Colon (tissue), 2 donors: ENCODE measurements around the gene TMEM259.

ENCODE experiments used
- FAIRE-seq: peaks from 2 replicates; lab custom pipeline; 2012; peaks lifted over from hg19 to GRCh38; lab: Jason Lieb, UNC
- donor health status: control.
- donor health status: control.

Gene TMEM259

DNA sequence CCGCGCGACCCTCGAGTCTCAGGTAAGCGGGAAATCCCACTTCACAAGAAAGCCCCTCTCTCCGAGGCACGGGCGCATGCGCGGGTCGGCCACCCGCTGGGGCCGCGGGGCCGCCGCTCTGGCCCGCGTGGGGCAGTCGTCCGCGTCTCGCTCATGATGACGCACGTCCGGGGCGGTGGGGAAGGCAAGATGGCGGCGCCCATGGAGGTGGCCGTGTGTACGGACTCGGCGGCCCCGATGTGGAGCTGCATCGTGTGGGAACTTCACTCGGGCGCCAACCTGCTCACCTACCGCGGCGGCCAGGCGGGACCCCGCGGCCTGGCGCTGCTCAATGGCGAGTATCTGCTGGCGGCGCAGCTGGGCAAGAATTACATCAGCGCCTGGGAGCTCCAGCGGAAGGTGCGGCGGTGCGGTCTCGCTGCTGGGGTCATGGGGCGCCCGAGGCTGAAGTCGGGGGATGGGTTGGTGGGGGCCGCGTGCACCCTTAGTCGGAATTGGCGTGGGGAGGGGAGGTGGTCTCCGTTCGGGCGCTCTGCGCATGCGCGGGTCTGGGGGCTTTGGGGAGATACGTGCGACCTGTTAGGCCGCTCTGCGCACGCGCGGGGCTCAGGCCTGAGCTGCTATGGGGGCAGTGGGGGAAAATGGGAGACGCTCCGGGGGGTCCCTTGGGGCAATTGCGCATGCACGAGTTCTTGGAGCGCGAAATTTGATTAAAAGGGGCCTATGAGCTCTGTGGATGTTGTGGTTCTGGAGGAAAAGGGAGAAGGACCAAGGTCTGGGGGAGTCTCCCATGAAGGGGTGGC lies 36.6 kb downstream of the TMEM259 start, which contains the start of gene WDR18:
TSS of gene WDR18 (plus strand) at position 181 of the 803 bp plus-strand sequence. CDS start at position 190, 9 bp downstream.
- FAIRE-seq = no peak

DNA sequence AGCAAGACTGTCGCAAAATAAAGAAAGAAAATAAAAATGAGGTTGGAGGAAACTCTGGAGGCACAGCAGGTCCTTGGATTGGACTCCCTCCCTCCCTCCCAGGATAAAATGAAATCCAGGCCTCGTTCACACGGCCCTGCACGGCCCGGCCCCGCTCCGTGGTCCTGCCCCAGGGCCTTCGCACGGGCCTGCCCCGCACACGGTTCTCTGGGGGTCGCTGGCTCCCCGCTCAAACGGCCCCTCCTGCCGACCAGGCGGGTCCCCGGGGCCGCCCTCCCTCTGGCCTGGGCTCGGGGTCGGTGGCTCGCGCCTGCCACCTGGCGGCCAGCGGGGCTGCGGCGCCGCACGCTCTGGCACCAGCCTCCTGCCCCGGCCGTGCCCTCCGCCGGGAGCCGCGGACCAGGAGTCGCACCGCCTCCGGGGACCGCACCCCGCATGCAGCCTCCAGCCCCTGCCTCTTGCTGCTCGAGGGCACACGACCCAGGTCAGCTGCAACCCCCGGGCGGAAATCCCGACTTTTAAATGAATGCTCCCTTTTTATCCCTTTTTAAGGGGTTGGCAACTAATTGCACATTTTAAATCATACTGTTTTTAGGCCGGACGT lies 38.3 kb downstream of the TMEM259 start:
- FAIRE-seq = no peak

DNA sequence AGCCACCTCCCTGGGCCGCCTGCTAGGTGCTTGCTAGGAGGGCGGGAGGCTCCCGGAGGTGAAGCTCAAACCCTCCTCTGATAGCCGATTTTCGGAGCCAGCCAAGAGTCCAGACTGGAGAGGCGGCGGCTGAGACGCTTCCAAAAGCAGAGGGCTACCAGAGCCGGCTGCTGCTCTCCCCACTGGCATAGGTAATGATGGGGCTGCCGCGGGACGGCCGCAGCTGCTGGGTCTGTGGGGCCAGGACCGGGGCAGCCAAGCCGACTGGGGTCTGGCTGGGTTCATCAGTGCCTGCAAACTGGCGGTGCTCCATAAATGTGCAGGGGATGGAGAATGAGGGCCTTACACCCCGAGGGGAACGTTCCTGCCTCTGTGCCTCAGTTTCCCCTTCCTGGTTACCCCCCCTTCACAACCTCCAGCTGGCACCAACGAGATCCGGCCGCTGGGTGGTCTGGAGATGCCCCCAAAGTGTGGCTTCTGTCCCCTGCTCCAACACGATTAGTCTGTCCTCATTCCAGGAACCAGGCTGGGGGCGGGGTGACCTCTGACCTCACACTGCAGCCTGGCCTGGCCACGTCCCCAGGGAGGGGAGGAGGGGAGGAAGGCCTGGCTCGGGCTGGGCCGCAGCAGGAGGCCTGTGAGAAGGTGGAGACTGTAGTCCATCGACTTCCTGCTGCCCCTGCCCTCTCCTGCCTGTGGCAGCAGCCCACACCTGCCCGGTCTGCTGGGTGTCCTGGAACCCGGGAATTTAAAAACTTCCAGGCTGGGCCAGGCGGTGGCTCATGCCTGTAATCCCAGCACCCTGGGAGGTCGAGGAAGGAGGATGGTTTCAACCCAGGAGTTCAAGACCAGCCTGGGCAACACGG lies 40.6 kb downstream of the TMEM259 start:
- no peak for FAIRE-seq

DNA sequence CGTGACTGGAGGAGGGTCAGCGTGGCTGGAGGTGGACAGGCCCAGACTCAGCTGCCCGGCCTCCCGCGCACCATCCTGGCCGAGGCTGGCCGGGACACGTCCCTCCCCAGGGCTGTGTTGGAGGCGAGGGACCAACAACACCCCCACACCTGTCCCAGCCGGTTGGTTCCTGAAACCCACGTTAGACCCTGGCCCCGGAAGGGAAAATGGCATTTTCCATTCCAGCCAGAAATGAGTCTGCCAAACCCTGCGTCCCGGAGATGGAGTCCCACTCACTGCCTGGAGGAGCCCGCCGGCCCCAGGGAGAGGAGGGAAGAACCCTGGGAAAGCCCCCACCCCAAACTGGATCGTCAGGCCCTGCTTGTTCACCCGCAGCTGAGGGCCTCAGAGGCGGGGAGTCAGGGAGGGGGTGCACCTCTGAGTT lies 41.6 kb downstream of the TMEM259 start:
- FAIRE-seq = no peak

DNA sequence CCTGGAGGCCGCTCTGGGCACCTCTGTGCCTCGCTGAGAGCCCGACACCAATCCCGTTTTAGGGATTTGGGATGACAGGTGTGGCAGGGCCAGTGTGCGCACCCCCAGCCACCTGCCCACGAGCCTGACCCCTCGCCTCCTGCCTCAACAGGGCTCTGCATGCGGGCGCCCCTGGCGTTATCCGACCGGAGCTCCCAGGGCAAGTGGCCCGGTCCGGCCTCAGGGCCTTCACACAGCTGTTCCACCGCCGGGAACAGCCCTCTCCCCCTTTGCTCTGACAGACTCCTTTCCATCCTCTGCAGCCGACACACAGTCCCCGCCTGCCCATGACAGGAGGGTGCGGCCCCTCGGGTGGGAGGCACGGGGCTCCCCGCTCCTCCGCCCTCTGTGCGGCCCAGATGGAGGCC lies 43.9 kb downstream of the TMEM259 start:
- FAIRE-seq = no peak

DNA sequence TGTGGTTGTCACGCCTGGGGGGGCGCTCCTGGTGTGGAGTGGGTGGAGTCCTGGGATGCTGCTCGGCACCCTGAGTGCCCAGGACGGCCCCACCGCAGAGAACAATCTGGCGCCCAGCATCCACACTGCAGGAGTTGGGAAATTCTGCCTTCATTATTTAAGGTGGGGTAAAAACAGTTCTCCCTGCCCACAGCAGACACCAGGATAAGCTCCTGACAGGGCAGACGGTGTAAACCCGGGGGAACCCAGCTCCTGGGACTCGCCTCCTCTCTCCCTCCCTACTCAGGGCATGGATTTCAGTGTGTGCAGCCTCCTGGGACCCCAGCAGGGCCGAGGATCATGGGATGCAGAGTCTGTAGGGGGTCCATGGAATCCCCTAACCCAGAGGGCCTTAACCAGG lies 44.4 kb downstream of the TMEM259 start:
- no peak for FAIRE-seq

DNA sequence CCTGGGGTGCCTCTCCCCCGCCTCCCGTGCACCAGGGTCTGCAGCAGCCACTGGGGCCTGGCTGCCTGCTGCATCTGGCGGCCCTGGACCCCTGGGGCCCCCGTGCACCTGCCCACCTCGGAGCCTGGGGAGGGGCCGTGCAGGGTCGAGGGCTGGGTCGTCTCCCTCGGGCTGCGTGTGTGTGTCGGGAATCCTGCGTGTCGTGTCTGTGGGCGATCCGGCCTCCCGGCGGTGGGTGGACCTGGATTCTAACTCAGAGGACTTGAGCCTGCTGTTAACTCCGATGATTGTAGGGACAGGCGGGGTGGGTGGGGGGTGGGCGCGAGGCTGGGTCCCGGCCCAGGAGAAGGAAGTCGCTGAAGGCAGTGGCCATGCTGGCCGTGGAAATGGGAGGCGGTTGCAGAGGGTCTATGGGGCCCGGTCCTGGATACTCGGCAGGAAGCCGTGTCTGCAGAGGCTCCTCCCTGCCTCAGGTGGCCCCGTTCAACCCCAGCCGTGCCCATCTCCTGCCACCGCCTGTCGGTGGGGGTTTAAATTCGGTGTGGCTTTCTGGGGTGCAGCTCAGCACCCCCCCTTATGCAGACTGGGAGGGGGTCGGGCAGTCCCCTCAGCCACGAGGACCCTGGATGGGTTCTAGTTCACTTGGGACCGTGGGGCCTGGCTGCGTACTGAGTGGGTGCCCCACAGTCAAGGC lies 46.2 kb downstream of the TMEM259 start:
- FAIRE-seq = no peak

DNA sequence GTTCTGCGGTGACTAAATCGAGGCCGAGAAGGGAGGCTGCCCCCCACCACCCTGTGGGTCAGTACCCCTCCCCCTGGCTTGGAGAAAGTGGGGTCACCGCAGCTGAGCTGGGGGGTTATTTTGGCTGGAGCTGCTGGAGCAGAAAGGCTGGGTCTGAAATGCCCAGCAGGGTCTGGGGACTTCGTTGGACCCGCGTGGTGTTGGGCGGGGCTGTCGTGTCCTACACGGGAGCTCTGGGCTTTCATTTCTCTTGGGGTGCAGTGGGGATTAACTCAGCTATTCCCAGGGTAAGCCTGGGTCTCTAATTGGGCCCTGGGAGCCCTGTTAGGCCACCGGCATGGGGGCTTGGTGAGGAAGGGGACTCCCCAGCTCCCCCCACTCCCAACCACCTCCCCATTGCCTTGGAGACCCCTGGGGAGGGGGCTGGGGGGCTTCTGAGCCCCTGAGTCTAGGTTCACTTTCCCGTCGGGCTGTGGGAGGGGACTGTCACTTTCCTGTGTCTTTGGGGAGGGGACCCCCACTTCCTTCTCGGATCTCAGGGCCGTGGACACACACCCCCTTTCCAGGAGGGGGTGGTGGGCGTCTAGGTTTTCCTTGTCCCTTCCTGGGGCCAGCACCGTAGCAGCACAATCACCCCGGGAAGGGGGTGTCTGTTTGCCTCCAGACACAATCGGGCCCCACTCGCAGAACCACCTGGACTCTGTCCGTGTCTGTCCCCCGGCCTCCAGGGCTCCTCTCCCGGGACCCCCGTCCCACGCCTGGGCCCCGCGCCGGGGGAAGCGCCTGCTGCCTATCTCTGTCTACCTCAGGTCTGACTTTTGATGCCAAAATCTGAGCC lies 47.0 kb downstream of the TMEM259 start:
- no peak for FAIRE-seq

DNA sequence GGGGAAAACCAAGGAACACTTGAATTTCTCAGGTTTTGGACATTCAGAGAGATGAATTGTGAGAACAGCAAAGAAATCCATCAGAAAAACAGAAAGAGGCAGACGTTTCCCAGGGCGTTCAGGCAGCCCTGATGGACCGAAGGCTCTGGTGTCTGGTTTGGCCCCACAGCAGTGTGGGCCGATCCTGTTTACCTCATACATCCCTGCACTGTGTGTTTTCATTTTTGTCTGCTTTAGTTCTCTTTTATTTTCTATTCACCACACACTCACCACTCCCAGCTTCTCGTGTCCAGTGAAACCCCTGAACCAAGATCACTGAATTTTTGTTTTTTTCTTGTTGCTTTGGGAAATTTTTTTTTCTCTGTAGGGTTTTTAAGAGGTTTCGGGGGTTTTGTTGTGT lies 48.6 kb downstream of the TMEM259 start:
- FAIRE-seq = no peak

DNA sequence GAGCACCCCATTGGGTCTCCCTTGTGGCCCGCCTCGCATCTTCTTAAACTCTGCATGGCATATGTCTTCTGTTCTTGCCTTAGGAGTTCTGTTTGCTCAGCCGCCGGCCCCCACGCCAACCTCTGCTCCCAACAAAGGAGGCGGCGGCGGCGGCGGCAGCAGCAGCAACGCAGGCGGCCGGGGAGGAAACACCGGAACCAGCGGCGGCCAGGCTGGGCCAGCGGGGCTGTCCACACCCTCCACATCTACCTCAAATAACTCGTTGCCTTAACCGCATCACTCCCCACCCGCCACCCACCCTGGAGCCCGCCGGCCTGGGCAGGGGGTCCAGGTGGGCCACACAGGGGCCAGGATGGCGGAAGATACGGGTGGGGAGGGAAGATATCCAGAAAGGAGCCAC lies 49.1 kb downstream of the TMEM259 start:
- no peak for FAIRE-seq

DNA sequence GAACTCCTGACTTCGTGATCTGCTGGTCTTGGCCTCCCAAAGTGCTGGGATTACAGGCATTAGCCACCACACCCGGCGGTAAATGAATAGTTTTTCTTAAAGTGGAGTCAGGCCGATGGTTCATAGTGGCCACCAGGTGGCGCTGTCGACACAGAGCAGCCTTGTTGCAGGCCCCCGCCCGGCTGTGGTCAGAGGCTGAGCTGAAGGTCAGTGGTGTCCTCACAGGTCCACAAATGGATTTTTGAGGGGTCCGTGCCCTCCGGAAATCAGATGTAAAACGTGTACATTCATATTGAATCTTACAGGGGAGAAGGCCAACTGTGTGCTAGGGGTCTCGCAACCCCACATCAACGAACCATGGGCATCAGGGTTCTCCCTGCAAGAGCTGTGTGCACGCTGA lies 50.2 kb downstream of the TMEM259 start:
- FAIRE-seq = no peak

DNA sequence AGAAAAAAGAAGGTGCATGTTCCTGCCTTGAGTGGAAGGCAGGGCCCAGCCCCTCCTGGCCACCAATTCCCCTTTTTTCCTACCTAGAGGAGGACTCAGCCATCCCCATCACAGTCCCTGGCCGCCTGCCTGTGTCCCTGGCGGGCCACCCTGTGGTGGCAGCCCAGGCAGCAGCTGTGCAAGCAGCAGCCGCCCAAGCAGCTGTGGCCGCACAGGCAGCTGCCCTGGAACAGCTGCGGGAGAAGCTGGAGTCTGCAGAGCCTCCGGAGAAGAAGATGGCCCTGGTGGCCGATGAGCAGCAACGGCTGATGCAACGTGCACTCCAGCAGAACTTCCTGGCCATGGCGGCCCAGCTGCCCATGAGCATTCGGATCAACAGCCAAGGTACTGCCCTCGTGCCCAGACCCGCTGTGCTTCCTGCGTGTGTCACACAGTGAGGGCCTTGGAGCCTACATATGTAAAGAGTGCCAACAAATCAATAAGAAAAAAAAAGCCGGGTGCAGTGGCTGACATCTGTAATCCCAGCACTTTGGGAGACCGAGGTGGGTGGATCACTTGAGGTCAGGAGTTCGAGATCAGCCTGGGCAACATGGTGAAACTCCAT lies 54.3 kb downstream of the TMEM259 start:
- no peak for FAIRE-seq

DNA sequence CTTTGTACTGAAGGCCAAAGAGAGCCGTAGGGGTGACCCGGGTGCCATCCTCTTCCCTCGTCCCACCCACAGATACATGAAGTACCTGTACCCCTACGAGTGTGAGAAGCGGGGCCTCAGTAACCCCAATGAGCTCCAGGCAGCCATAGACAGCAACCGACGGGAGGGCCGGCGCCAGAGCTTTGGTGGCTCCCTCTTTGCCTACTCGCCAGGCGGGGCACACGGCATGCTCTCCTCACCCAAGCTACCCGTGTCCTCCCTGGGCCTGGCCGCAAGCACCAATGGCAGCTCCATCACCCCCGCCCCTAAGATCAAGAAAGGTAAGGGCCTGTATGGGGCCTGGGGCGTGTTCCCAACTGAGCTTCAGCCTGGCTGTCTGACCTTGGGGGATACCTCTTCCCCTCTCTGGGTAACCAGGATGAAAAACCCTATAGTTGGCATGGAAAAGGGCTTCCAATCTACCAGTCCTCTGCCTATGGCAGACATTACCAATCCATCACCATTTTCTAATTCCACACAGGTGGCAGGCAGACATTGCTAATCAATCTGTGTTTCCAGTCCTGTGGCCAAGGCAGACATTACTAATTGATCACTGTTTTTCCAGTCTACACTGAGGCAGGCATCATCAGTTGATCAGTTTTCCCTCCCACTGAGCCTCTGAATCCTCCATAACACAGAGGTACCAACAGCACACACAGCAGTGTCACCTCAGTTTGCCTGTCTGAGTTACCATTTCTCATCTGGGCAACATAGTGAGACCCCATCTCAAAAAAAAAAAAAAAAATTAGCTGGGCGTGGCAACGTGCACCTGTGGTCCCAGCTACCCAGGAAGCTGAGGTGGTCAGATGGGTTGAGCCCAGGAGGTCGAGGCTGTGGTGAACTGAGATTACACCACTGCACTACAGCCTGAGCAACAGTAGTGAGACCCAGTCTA lies 55.9 kb downstream of the TMEM259 start:
- FAIRE-seq = no peak

DNA sequence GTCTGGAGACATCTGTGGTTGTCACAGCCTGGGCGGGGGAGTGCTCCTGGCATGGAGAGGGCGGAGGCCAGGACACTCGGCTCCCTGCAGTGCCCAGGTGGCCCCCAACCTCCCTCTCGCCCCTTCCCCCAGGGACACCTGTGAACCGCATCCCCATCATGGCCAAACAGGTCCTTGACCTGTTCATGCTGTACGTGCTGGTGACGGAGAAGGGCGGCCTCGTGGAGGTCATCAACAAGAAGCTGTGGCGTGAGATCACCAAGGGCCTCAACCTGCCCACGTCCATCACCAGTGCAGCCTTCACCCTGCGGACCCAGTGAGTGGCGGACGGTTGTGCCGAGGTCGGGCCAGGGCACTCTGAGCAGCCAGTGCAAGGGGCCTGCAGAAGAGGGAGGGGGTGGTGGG lies 56.8 kb downstream of the TMEM259 start:
- no peak for FAIRE-seq

DNA sequence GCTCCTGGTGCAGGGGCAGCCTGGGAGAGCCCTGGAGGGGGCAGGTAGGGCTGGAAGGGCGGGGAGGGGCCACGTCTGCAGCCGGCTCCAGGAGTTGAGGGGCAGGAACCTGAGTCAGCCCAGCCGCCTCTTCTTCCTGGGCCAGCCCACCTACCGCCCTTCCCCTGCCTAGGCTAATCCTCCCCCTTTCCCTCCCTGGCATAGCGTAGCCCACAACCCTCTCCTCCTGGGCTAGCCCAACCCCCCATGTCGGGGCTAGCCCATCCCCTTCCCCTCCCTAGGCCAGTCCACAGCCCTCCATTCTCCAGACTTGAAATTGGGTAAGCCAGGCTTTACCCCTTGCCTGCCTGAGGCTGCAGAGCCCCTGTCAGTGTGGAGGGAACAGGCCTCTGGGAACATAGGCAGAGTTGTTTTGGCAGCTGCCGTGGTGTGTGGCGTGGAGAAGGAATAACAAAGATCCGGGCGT lies 57.4 kb downstream of the TMEM259 start:
- no peak for FAIRE-seq

DNA sequence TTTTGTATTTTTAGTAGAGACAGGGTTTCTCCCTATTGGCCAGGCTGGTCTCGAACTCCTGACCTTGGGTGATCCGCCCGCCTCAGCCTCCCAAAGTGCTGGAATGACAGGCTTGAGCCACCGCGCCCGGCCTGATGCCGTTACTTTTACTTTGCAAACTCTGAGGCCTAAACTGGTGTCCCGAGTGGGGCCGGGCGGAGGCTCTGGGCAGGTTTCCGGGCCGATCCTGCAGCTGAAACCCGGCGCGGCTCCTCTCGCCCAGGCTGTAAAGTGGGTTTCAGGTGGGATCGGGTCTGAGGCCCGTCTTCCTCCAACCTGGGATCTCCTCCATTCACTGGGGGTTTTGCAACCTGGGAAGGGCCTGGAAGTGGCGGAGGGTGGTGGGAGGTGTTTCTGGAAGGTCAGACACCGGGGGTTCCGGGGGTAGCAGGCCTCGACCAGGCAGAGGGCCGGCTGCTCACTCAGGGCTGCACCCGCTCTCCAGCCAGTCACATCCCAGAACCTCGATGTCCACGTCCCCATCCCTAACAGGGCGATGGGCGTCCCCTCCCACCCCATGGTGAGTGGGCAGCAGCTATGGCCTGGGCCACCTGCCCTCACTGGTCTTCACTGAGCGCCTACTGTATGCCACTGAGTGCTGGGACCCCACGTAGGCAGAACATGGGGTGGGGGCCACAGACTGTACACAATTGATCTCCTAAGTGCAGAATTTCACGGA lies 58.1 kb downstream of the TMEM259 start:
- no peak for FAIRE-seq

DNA sequence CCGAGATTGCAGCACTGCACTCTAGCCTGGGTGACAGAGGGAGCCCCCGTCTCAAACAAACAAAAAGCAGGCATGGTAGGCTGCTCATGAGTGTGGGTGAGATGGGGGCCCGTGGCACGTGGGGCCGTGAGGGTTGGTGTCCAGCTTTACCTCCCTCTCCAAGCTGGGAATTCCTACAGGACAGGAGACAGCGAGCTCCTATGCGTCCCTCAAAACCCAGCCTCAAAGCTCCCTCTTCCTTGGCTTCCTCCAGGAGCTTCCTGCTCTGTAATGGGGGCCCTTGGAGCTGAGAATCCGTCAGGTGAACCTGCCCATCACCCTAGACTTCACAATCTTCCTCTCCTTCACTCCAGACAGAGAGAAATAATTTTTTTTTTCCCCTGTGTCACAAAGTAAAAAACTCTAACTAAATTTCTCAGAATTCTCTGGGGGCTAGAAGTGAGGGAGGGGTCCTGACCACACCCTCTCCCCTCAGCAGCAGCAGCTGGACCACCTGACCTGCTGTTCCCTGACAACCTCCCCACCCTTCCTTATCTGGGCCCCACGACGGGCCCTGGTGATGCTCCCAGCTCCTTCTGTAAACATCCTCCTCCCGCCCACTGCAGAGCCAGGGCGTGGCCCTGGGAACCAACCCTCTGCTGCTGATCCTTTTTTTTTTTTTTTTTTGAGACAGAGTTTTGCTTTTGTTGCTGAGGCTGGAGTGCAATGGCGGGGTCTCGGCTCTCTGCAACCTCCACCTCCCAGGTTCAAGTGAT lies 58.9 kb downstream of the TMEM259 start:
- no peak for FAIRE-seq

DNA sequence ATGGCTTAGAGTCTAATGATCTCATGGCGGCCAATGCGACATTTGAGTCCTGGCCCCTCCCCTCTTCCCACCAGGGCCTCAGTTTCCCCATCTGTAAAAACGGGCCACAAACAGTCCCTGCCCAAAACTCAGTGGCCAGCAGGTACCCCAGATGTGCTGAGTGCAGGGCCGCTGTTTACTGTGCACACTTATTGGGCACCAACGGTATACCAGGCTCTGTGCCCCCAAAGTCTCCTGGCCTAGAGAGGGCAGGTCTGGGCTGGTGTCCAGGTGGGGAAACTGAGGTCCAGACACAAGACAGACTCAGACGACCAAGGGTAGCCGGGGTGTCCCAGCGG lies 60.4 kb downstream of the TMEM259 start:
- FAIRE-seq = no peak
